ENCODE results near the gene PRKN. TPM values are rescaled to one million over a fixed set of nuclear protein-coding genes. Genes with fewer than 3 reads are reported as not detected.

PRKN gene
- total and polyA plus RNA-seq, 9 of the 15 experiments (the other 6 are each of a cell fraction or from before 2014, with no cell fraction given): 0.03 to 0.96 (median 0.15) TPM; not detected in 2

- TF ChIP-seq MLX (CRISPR knock-in tag; conservative IDR thresholded peaks at IDR 0.05) (no peak), TRIM25 (IDR thresholded peaks at IDR 0.05; ENCODE audit: borderline replicate concordance) (no peak), ZNF561 (CRISPR knock-in tag; conservative IDR thresholded peaks at IDR 0.05) (no peak), RB1 (IDR thresholded peaks at IDR 0.05; ENCODE audit: low read depth) (no peak), ATF1 (CRISPR knock-in tag; IDR thresholded peaks at IDR 0.05) (no peak), ATF1 (tag; IDR thresholded peaks at IDR 0.05) (no peak)
These were observed 413.5 kb downstream of the PRKN start (continued) for GRCh38 chr6:162313922-162314660.

- no peak overlapping the region for H3K4me2 ChIP-seq (ENCODE audit: insufficient read depth, low read length)
- no peaks in the 10 kb centered on the region for H3K4me1 ChIP-seq (replicated peaks in 1 of 2; ENCODE audit: control insufficient read depth in 2 of 2, insufficient read depth in 2 of 2, low read length in 2 of 2)
- BruUV-seq (replicated peaks): no TSS peak
- TF ChIP-seq PHB2 (IDR thresholded peaks at IDR 0.05; ENCODE audit: low read depth) (no peak), CEBPG (CRISPR knock-in tag; IDR thresholded peaks at IDR 0.05) (no peak), CEBPG (tag; conservative IDR thresholded peaks at IDR 0.05 in 1 of 2, IDR thresholded peaks at IDR 0.05 in 1 of 2) (no peak), RBM15 (IDR thresholded peaks at IDR 0.05; ENCODE audit: insufficient read depth, low read length) (no peak), ETS2 (tag; IDR thresholded peaks at IDR 0.05; ENCODE audit: borderline replicate concordance, poor library complexity, severe bottlenecking) (no peak), GABPB2 (CRISPR knock-in tag; conservative IDR thresholded peaks at IDR 0.05) (no peak), SMARCE1 (IDR thresholded peaks at IDR 0.05) (no peak), CREB1 (IDR thresholded peaks at IDR 0.05) (no peak), CREB1 (CRISPR knock-in tag; IDR thresholded peaks at IDR 0.05) (no peak), NFIC (IDR thresholded peaks at IDR 0.05) (no peak), ZC3H8 (IDR thresholded peaks at IDR 0.05) (no peak), CHD4 (IDR thresholded peaks at IDR 0.05; ENCODE audit: insufficient read depth, insufficient replicate concordance, low read depth, low read length, poor library complexity, severe bottlenecking) (no peak)
These were observed 419.7 kb downstream of the PRKN start for GRCh38 chr6:162307865-162308264.

More at GRCh38 chr6:162307865-162308264, 419.7 kb downstream of the PRKN start:
- in situ Hi-C loops (cut with MboI): no loop called here
- ChIA-PET CTCF (ENCODE audit: low intra/inter-chr PET ratio) (no interaction called here), POLR2A (no interaction called here)
- H3K36me3 ChIP-seq (ENCODE audit: control insufficient read depth, insufficient read depth, low read length): no peaks in the 10 kb centered on the region
- no peak overlapping the region for H3K27ac ChIP-seq (ENCODE audit: extremely low read depth, low read depth, low read length)
- intact Hi-C loops (cut with micrococcal nuclease): no loop called here
- no peak overlapping the region for H3K4me3 ChIP-seq
- no peaks in the 10 kb centered on the region for H3K9me1 ChIP-seq (ENCODE audit: control insufficient read depth, insufficient read depth, low read length)
- no peak for DNase-seq (ENCODE audit: extremely low read depth in 1 of 4, low spot score in 3 of 4)
- H3K79me2 ChIP-seq (ENCODE audit: control insufficient read depth, insufficient read depth, low read length): no peaks in the 10 kb centered on the region
- no peaks in the 10 kb centered on the region for H3K9me3 ChIP-seq (replicated peaks; ENCODE audit: control insufficient read depth, insufficient read depth, low read depth, low read length)
- no peaks in the 10 kb centered on the region for H3K27me3 ChIP-seq (ENCODE audit: control insufficient read depth in 2 of 2, insufficient read depth in 2 of 2, low read length in 2 of 2)
- no peak for FAIRE-seq
- H4K20me1 ChIP-seq (replicated peaks; ENCODE audit: control insufficient read depth, insufficient read depth, low read length): no peaks in the 10 kb centered on the region
- 2% methylated on average over 5 of the region's 5 CpGs for WGBS (ENCODE audit: insufficient coverage, low coverage, missing lambda C conversion rate)
- H2AFZ ChIP-seq (ENCODE audit: low read depth, low read length): no peak overlapping the region
- no peak for ATAC-seq
- no peak overlapping the region for H3K9ac ChIP-seq (ENCODE audit: insufficient read depth in 1 of 2, low read depth in 2 of 2, low read length in 2 of 2)
